Right lobe of liver (tissue), 4 donors: ENCODE results near the gene CRIP3.

Experiments
- POLR2A ChIP-seq: fragments of 450-650 bp; IDR thresholded peaks from one replicate; pipeline ENCODE4 v1.6.1; 2017; ENCODE audit warnings: antibody characterized with exemption, mild to moderate bottlenecking
- TF ChIP-seq, protein P1 (sequence below), 4 donors: fragments of 200-600 bp in 3 of 4; fragments of 450-650 bp in 1 of 4; IDR thresholded peaks; one replicate each; pipeline versions ENCODE4 v1.5.1 to v1.8.0; 2016 to 2022; ENCODE audit warnings: antibody characterized with exemption in 4 of 4, mild to moderate bottlenecking in 2 of 4
- donor health status: DM: no; HTN: no; CAD: no.
- donor health status: DM: no; HTN: no; CAD: no.
- donor health status: DM: no; HTN: yes; CAD: no.

DNA sequence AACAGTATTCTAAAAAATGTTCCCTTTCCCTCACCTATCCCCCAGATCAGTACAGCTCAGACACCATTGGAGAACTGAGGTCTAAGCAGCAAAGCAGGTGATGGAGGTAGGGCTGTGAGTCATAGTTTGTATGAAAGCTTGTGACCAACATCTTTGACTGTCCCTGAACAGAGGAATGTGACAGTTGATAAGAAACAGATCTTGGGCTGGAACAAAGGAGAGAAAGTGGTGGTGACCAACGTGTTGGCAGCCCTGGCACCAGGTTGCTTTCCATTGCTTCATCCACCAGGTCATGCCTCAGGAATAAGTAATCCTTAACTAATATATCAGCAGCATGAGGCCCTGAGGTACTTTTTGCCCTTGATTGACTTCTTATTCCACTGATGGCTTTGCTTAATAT is 19.9 kb upstream of the CRIP3 start:
- TF ChIP-seq, protein P1, sequence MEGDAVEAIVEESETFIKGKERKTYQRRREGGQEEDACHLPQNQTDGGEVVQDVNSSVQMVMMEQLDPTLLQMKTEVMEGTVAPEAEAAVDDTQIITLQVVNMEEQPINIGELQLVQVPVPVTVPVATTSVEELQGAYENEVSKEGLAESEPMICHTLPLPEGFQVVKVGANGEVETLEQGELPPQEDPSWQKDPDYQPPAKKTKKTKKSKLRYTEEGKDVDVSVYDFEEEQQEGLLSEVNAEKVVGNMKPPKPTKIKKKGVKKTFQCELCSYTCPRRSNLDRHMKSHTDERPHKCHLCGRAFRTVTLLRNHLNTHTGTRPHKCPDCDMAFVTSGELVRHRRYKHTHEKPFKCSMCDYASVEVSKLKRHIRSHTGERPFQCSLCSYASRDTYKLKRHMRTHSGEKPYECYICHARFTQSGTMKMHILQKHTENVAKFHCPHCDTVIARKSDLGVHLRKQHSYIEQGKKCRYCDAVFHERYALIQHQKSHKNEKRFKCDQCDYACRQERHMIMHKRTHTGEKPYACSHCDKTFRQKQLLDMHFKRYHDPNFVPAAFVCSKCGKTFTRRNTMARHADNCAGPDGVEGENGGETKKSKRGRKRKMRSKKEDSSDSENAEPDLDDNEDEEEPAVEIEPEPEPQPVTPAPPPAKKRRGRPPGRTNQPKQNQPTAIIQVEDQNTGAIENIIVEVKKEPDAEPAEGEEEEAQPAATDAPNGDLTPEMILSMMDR (IDR thresholded peaks at IDR 0.05): no peak
- no peak for TF ChIP-seq POLR2A
